Gastroesophageal sphincter (tissue), 3 donors: Measurements from ENCODE around the gene TRIM7.

Experiments
- EP300 ChIP-seq: sonication (generic); formaldehyde crosslinking; IDR thresholded peaks from one replicate; pipeline ENCODE4 v1.6.1; 2017; ENCODE audit warnings: antibody characterized with exemption, mild to moderate bottlenecking
- POLR2A ChIP-seq, 2 donors: fragments of 450-650 bp; IDR thresholded peaks; one replicate each; pipeline ENCODE4 v1.6.1; 2017; ENCODE audit warnings: antibody characterized with exemption in 2 of 2, mild to moderate bottlenecking in 2 of 2, moderate library complexity in 1 of 2
- POLR2AphosphoS5 ChIP-seq: sonication (generic); formaldehyde crosslinking; IDR thresholded peaks from one replicate; pipeline ENCODE4 v1.6.1; 2017; ENCODE audit warnings: antibody characterized with exemption
- TF ChIP-seq, protein P1 (sequence below), 4 experiments: fragments of 200-600 bp in 2 of 4; fragments of 450-650 bp in 2 of 4; sonication (generic) in 1 of 4; IDR thresholded peaks; one replicate each; pipeline ENCODE4 v1.5.1; 2017 to 2019; ENCODE audit warnings: antibody characterized with exemption in 4 of 4, mild to moderate bottlenecking in 2 of 4, moderate library complexity in 2 of 4

GRCh38 chr5:181173420-181174342, 31.3 kb downstream of the TRIM7 start:
- TF ChIP-seq POLR2AphosphoS5 (no peak), POLR2A (IDR thresholded peaks at IDR 0.05) (no peak), EP300 (no peak)
- TF ChIP-seq, protein P1, sequence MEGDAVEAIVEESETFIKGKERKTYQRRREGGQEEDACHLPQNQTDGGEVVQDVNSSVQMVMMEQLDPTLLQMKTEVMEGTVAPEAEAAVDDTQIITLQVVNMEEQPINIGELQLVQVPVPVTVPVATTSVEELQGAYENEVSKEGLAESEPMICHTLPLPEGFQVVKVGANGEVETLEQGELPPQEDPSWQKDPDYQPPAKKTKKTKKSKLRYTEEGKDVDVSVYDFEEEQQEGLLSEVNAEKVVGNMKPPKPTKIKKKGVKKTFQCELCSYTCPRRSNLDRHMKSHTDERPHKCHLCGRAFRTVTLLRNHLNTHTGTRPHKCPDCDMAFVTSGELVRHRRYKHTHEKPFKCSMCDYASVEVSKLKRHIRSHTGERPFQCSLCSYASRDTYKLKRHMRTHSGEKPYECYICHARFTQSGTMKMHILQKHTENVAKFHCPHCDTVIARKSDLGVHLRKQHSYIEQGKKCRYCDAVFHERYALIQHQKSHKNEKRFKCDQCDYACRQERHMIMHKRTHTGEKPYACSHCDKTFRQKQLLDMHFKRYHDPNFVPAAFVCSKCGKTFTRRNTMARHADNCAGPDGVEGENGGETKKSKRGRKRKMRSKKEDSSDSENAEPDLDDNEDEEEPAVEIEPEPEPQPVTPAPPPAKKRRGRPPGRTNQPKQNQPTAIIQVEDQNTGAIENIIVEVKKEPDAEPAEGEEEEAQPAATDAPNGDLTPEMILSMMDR (IDR thresholded peaks at IDR 0.05) = no peak
